ENCODE data around the gene HPSE2.

GRCh38 chr10:98469001-98469931, 766.4 kb downstream of the HPSE2 start:
- TF ChIP-seq POLR2A (IDR thresholded peaks at IDR 0.05; ENCODE audit: low read depth) (no peak), CTCF (IDR thresholded peaks at IDR 0.05) (no peak)

Measured in esophagus muscularis mucosa (tissue), 3 donors.